Activated CD4-positive, alpha-beta T cell treated with anti-CD3 and anti-CD28 coated beads, Interleukin-2, amount 10 ng/mL, durations not matched to agents 7 days and 5 days (primary cell): ENCODE data around the gene FAM13A. TPM values are rescaled to one million over a fixed set of nuclear protein-coding genes. Genes with fewer than 3 reads are reported as not detected.

Experiments used
- CTCF ChIA-PET: fragments of 350-600 bp; sonication (Branson Sonifier 250); formaldehyde crosslinking; loops from one replicate; lab custom pipeline; 2021; ENCODE audit warnings: antibody characterized with exemption; lab: Charles Lee
- POLR2A ChIA-PET: fragments of 350-600 bp; sonication (Branson Sonifier 250); formaldehyde crosslinking; loops from one replicate; lab custom pipeline; 2021; ENCODE audit warnings: antibody characterized with exemption; lab: Charles Lee
- DNase-seq: peaks from one replicate; pipeline ENCODE4 v3.0.0-alpha.2; 2020
- H3K27ac Mint-ChIP-seq: one replicate; pipeline ENCODE4 v1.8.0; 2021; ENCODE audit warnings: mild to moderate bottlenecking, moderate library complexity, mixed read lengths
- H3K27me3 Mint-ChIP-seq: one replicate; pipeline ENCODE4 v1.8.0; 2021; ENCODE audit warnings: mixed read lengths
- H3K36me3 Mint-ChIP-seq: one replicate; pipeline ENCODE4 v1.8.0; 2021; ENCODE audit warnings: low read depth, mixed read lengths
- H3K4me1 Mint-ChIP-seq: one replicate; pipeline ENCODE4 v1.8.0; 2021; ENCODE audit warnings: mixed read lengths
- H3K4me3 Mint-ChIP-seq: one replicate; pipeline ENCODE4 v1.8.0; 2021; ENCODE audit warnings: mild to moderate bottlenecking, moderate library complexity, mixed read lengths
- H3K9me3 Mint-ChIP-seq: one replicate; pipeline ENCODE4 v1.8.0; 2021; ENCODE audit warnings: mixed read lengths
- total RNA-seq, 2 experiments: library from RNA; stranded (reverse); gene quantifications; one replicate each; pipeline ENCODE4 v1.2.3, GENCODE V29; 2021

Gene FAM13A
- total RNA-seq, 2 experiments from 2014 or later = 13.3 to 16.2 TPM

DNA sequence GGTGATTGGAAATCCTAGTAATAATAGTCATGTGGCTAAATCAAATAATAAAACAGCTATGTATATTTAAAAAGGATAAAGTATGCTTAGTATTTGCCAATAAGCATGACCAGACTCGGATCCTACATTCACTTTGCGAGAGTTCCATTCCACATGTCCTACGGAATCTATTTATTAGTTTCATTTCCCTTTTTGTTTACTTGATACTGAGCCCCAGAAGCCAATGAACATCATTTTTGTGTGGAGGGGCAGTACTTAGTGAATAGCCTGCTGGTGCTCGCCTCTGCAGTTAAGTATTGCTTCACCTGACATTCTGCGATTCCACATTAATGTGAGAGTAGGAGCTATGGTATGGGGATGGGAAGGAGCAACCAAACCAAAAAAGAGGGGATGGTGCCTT is 300.8 kb downstream of the FAM13A start:
- H3K4me3 Mint-ChIP-seq = no peak overlapping the region
- no peak for DNase-seq
- H3K27me3 Mint-ChIP-seq = peaks cover 2% of the 10 kb centered on the region
- H3K27ac Mint-ChIP-seq = no peak overlapping the region
- POLR2A ChIA-PET = interaction anchor here (0.6 kb wide), 1 partner anchor 745 kb away, joined by 3 read pairs; no protein-coding TSS in a partner anchor
- H3K36me3 Mint-ChIP-seq = peaks cover 9% of the 10 kb centered on the region
- CTCF ChIA-PET = interaction anchor here (1.6 kb wide), 1 partner anchor 10 kb away, joined by 5 read pairs; no protein-coding TSS in a partner anchor
- H3K4me1 Mint-ChIP-seq = peaks cover 1% of the 10 kb centered on the region
- no peaks in the 10 kb centered on the region for H3K9me3 Mint-ChIP-seq

DNA sequence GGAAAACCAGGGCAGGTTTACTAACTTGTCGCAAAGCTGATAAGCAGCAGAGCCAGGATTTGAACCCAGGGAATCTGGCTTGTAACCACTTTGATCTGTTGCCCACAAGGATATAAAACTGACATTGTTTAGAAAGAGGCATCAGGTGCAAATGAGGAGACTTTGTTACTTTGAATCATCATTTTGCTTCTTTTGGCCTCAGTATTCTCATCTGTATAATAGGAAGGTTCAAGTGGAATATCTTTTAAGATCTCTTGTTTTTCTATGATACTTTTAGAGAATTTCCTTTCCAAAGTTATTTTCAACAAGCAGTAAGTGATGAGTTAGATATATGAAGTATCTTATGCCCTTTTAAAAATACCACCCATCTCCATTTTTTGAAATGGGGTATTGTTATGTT is 301.5 kb downstream of the FAM13A start:
- H3K9me3 Mint-ChIP-seq = no peaks in the 10 kb centered on the region
- peaks cover 2% of the 10 kb centered on the region for H3K27me3 Mint-ChIP-seq
- no peak overlapping the region for H3K27ac Mint-ChIP-seq
- no peak for DNase-seq
- H3K36me3 Mint-ChIP-seq = peaks cover 11% of the 10 kb centered on the region
- peaks cover 1% of the 10 kb centered on the region for H3K4me1 Mint-ChIP-seq
- H3K4me3 Mint-ChIP-seq = no peak overlapping the region
- ChIA-PET CTCF (interaction anchor here (1.6 kb wide), 1 partner anchor 10 kb away, joined by 5 read pairs; no protein-coding TSS in a partner anchor), POLR2A (no interaction called here)

- H3K9me3 Mint-ChIP-seq = no peaks in the 10 kb centered on the region
- DNase-seq = no peak
- peaks cover 2% of the 10 kb centered on the region for H3K27me3 Mint-ChIP-seq
- ChIA-PET CTCF (no interaction called here), POLR2A (no interaction called here)
- no peak overlapping the region for H3K4me3 Mint-ChIP-seq
- H3K27ac Mint-ChIP-seq = no peak overlapping the region
- peaks cover 1% of the 10 kb centered on the region for H3K4me1 Mint-ChIP-seq
- peaks cover 12% of the 10 kb centered on the region for H3K36me3 Mint-ChIP-seq
Observed at GRCh38 chr4:88754796-88755195, 302.2 kb downstream of the FAM13A start.

DNA sequence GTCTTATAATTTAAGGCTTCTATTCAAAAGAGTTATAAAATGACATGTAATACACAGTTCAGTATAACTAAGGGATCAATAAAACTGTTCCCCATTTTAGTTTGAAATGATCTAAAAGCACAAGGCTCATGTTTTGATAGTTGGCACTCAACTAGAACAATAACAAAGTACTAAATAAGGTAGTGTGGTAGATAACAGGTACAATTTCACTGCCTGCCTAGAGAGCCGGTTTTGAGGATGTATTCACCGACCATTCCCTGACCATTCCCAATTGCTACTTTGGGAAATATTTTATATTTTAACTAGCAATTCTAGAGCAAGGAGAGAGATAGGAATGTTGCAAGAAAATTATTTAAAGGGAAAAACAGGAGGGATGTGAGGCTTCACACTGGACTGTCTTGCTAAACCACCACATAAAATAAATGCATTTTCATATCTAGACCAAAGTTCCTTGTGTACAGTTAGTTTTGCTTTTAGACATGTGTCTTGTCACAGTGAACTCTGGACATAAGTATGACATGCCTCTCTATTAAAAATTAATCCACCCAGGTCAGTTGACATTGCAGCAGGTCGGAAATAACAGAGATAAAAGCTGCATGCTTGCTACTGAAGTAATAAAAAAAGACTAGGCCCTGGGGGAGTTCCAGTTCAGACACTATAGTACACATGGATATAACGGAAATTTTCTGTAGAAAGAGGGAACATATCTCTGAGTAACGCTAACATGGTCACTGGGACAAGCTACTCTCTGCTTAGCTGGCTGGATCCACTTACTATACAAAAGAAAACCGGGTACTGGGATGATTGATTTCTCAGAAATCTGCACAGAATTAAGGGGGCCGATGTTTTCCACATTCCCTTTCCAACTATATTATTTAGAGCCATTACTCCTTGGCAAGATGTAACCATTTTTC is 303.1 kb downstream of the FAM13A start:
- Mint-ChIP-seq H3K27ac (no peak overlapping the region), H3K4me1 (peaks cover 1% of the 10 kb centered on the region), H3K27me3 (peaks cover 2% of the 10 kb centered on the region), H3K36me3 (peaks cover 18% of the 10 kb centered on the region), H3K4me3 (no peak overlapping the region), H3K9me3 (no peaks in the 10 kb centered on the region)
- POLR2A ChIA-PET = no interaction called here
- no peak for DNase-seq
- CTCF ChIA-PET = no interaction called here

GRCh38 chr4:88752754-88753153 is 304.2 kb downstream of the FAM13A start:
- no peak overlapping the region for H3K4me3 Mint-ChIP-seq
- H3K9me3 Mint-ChIP-seq = no peaks in the 10 kb centered on the region
- POLR2A ChIA-PET = no interaction called here
- no peak overlapping the region for H3K27ac Mint-ChIP-seq
- H3K4me1 Mint-ChIP-seq = peaks cover 1% of the 10 kb centered on the region
- H3K27me3 Mint-ChIP-seq = peaks cover 2% of the 10 kb centered on the region
- no peak for DNase-seq
- H3K36me3 Mint-ChIP-seq = peaks cover 17% of the 10 kb centered on the region
- CTCF ChIA-PET = interaction anchor here (1.1 kb wide), 1 partner anchor 11 kb away, joined by 3 read pairs; no protein-coding TSS in a partner anchor

DNA sequence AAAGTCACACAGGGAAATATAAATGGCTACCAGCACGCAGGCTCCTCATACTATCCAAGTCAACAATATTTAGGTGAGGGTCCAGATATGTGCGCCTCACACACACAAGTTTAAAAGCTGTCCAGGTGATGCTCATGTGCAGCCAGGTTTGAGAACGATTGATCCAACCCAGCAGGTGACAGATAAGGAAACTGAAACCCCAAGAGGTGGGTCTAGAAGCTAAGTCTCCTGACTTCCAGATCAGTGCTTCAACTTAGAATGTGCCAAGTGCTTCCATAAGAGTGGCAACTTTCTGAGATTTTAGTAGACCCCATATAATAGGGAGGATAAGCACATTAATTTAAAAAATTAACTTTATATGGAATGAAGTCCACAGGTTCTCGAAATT is 304.9 kb downstream of the FAM13A start:
- peaks cover 2% of the 10 kb centered on the region for H3K27me3 Mint-ChIP-seq
- CTCF ChIA-PET = interaction anchor here (1.1 kb wide), 1 partner anchor 11 kb away, joined by 3 read pairs; no protein-coding TSS in a partner anchor
- POLR2A ChIA-PET = no interaction called here

GRCh38 chr4:88751258-88752075 is 305.5 kb downstream of the FAM13A start:
- no peak overlapping the region for H3K4me3 Mint-ChIP-seq
- peaks cover 20% of the 10 kb centered on the region for H3K36me3 Mint-ChIP-seq
- H3K9me3 Mint-ChIP-seq = no peaks in the 10 kb centered on the region
- peaks cover 2% of the 10 kb centered on the region for H3K27me3 Mint-ChIP-seq
- POLR2A ChIA-PET = no interaction called here
- no peak for DNase-seq
- CTCF ChIA-PET = interaction anchor here (1.1 kb wide), 1 partner anchor 12 kb away, joined by 3 read pairs; no protein-coding TSS in a partner anchor
- H3K4me1 Mint-ChIP-seq = peaks cover 1% of the 10 kb centered on the region
- no peak overlapping the region for H3K27ac Mint-ChIP-seq

More for the DNA sequence above, 304.9 kb downstream of the FAM13A start:
- Mint-ChIP-seq H3K9me3 (no peaks in the 10 kb centered on the region), H3K27ac (no peak overlapping the region), H3K4me3 (no peak overlapping the region), H3K4me1 (peaks cover 1% of the 10 kb centered on the region), H3K36me3 (peaks cover 17% of the 10 kb centered on the region)
- DNase-seq = no peak

GRCh38 chr4:88750369-88750768 is 306.6 kb downstream of the FAM13A start:
- Mint-ChIP-seq H3K4me1 (peaks cover 1% of the 10 kb centered on the region), H3K9me3 (no peaks in the 10 kb centered on the region), H3K36me3 (peaks cover 24% of the 10 kb centered on the region), H3K4me3 (no peak overlapping the region), H3K27ac (no peak overlapping the region), H3K27me3 (no peaks in the 10 kb centered on the region)
- no peak for DNase-seq
- POLR2A ChIA-PET = no interaction called here
- CTCF ChIA-PET = no interaction called here

- no peaks in the 10 kb centered on the region for H3K27me3 Mint-ChIP-seq
- no peak overlapping the region for H3K27ac Mint-ChIP-seq
- H3K9me3 Mint-ChIP-seq = no peaks in the 10 kb centered on the region
- H3K4me3 Mint-ChIP-seq = no peak overlapping the region
- H3K36me3 Mint-ChIP-seq = peaks cover 26% of the 10 kb centered on the region
- CTCF ChIA-PET = interaction anchor here (1.0 to 1.8 kb wide), 2 partner anchors 26 to 208 kb away, joined by 3 to 4 read pairs; no protein-coding TSS in a partner anchor
- H3K4me1 Mint-ChIP-seq = no peaks in the 10 kb centered on the region
- DNase-seq = no peak
- POLR2A ChIA-PET = no interaction called here
Observed at GRCh38 chr4:88747351-88747750, 309.6 kb downstream of the FAM13A start.

DNA sequence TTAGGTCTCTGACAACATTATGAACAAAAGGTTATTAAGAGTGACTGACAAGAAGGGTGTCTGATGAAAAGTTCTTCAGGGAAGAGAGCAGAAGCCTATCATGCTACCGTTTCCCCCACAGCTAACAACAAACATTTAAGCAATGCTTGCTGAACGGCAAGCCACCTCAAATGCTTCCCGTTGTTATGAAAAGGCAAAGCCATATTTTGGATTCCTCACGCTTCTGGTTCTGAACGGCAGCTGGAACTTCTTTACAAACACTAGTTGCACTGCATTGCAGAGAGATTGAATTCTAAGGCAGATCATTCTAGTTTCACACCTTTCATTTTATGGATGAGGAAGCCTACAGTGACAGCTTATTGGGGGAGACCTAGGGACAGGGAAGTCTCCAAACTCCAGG is 310.8 kb downstream of the FAM13A start:
- Mint-ChIP-seq H3K4me1 (no peaks in the 10 kb centered on the region), H3K27me3 (no peaks in the 10 kb centered on the region), H3K27ac (no peak overlapping the region), H3K9me3 (no peaks in the 10 kb centered on the region), H3K36me3 (peaks cover 27% of the 10 kb centered on the region), H3K4me3 (no peak overlapping the region)
- ChIA-PET POLR2A (no interaction called here), CTCF (interaction anchor here (1.4 kb wide), 1 partner anchor 10 kb away, joined by 5 read pairs; no protein-coding TSS in a partner anchor)
- no peak for DNase-seq

DNA sequence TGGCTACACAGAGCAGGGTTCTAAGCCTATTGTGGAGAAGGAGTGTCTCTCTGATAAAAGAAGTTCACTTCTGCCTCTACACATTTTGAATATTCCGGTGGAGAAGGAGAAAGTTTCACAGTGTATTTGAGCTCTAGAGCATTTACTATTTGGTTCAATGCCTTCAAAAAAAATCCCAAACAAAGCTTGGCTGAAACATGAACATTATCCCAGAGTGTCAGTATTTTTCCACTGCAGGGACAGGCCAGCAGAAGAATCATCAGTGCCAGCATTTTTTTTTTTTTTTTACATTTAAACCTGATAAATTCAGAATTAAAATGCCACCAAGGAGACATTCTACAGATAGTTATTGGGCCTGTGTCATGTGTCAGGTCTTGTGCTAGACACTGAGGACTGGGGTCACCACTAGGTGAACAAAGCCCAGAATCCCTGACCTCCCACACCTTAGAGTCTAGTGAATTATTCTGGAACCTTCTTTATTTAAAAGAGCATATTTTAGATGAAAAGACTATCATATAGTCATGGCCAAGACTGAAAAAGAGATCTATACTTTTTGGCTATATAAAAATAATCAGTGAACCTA is 311.3 kb downstream of the FAM13A start:
- CTCF ChIA-PET = interaction anchor here (0.6 to 1.4 kb wide), 2 partner anchors 11 to 529 kb away, joined by 3 to 5 read pairs; no protein-coding TSS in a partner anchor
- Mint-ChIP-seq H3K36me3 (peaks cover 26% of the 10 kb centered on the region), H3K27me3 (no peaks in the 10 kb centered on the region)

DNA sequence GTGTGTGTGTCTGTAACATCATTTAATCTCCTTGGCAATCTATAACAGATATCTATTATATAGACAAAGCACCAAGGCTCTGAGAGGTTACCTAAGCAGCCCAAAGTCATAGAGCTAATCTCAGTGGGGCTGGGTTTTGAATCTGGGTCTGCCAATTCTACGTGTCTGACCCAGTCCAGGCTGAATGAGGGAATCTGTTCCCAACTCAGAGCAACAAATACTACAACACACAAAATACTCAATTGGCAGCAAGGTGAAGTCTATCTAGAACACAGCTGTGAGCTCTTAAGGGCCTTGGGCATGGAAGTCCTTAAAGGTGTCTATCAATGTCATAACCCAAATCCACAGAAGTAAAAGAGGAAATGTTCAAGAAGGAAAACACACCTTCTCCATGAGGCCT is 311.8 kb downstream of the FAM13A start:
- Mint-ChIP-seq H3K9me3 (no peaks in the 10 kb centered on the region), H3K27me3 (no peaks in the 10 kb centered on the region), H3K4me3 (no peak overlapping the region), H3K36me3 (peaks cover 28% of the 10 kb centered on the region), H3K27ac (no peak overlapping the region), H3K4me1 (no peaks in the 10 kb centered on the region)
- ChIA-PET POLR2A (no interaction called here), CTCF (interaction anchor here (0.6 to 1.4 kb wide), 2 partner anchors 11 to 529 kb away, joined by 3 to 5 read pairs; no protein-coding TSS in a partner anchor)
- no peak for DNase-seq

More for the DNA sequence above, 311.3 kb downstream of the FAM13A start:
- POLR2A ChIA-PET = no interaction called here
- H3K9me3 Mint-ChIP-seq = no peaks in the 10 kb centered on the region
- no peaks in the 10 kb centered on the region for H3K4me1 Mint-ChIP-seq
- no peak overlapping the region for H3K27ac Mint-ChIP-seq
- no peak for DNase-seq
- H3K4me3 Mint-ChIP-seq = no peak overlapping the region
